Urinary bladder (tissue), 4 donors: Measurements from ENCODE around the gene BRWD1. TPM values are rescaled to one million over a fixed set of nuclear protein-coding genes. Genes with fewer than 3 reads are reported as not detected.
"Not testable (repeated sequence)": the region's sequence is repeated elsewhere in the genome, so short reads cannot be mapped to it uniquely, and the experiment has no call there.

Experiments used
- DNase-seq: peaks from one replicate; pipeline ENCODE4 v3.0.0-alpha.2; 2015; ENCODE audit errors: extremely low spot score
- H3K27ac ChIP-seq: one replicate; pipeline ENCODE4 v1.5.1; 2013; ENCODE audit warnings: low read depth, mild to moderate bottlenecking, moderate library complexity
- H3K36me3 ChIP-seq: one replicate; pipeline ENCODE4 v1.6.1; 2013; ENCODE audit warnings: mild to moderate bottlenecking, moderate library complexity; ENCODE audit not compliant: insufficient read depth
- H3K4me1 ChIP-seq: one replicate; pipeline ENCODE4 v1.6.1; 2013; ENCODE audit warnings: mild to moderate bottlenecking, moderate library complexity; ENCODE audit not compliant: insufficient read depth
- H3K4me3 ChIP-seq: one replicate; pipeline ENCODE4 v1.5.1; 2013; ENCODE audit warnings: low read depth, low read length
- WGBS: extraction: QIAGEN DNeasy Blood & Tissue Kit; methylation state at CpG from one replicate; pipeline ENCODE4 v1.1.7; 2013; 5-methylcytosine and 5-hydroxymethylcytosine counted together
- polyA plus RNA-seq: library from polyadenylated mRNA; stranded (reverse); fragments of 200-250 nt; gene quantifications from one replicate; pipeline ENCODE4 v1.2.3, GENCODE V29; 2013
- total RNA-seq: library from RNA; depleted of rRNA; stranded (reverse); fragments of >200 nt; gene quantifications from one replicate; pipeline ENCODE4 v1.2.3, GENCODE V29; 2014
- donor health status: healthy with polysubstance abuse.
- donor health status: healthy.

BRWD1 gene
- total and polyA plus RNA-seq, 2 donors: 19.5 to 195 TPM

DNA sequence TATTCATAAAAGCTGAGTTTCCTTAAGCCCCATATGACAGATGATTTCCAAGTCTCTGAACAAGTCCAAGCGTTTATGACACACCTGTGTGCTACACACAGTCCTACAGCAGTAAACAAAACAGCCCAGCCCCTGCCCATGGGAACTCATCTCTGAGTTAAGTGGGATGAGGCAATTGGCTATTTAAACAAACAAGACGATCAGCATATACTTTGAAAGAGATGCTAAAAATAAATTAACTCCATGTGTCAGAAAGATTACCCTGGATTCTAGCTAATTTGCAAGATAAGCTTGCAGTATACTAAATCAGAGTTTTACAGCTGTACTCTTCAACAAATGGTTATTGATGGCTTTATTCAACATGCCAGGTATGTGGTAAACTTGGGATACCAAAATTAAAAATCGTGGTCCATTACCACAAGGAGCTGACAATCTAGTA lies 137.1 kb downstream of the BRWD1 start:
- no peak for DNase-seq
- no peaks in the 10 kb centered on the region for H3K4me1 ChIP-seq
- no peak overlapping the region for H3K27ac ChIP-seq
- 30% methylated on average over 3 of the region's 3 CpGs for WGBS
- H3K4me3 ChIP-seq: no peak overlapping the region
- no peaks in the 10 kb centered on the region for H3K36me3 ChIP-seq

DNA sequence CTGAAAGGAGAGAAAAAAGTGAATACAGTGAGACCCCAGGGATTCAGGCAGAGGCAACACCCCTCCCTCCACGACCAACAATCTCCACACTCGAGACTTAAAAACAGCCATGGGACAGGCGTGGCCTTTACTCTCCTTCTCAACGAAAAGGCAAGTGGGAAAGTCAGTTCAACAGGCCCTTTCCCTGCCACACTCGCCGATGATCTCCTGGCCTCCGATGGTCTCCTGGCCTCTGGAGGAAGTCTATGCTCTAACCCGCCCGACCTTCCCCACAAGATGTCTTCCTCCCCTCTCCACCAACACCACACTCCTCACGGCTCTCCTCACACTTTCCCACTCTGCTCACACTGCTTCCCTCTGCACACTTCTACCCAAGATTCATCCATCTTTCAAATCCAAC lies 137.8 kb downstream of the BRWD1 start:
- WGBS: 84% methylated on average over 10 of the region's 10 CpGs

DNA sequence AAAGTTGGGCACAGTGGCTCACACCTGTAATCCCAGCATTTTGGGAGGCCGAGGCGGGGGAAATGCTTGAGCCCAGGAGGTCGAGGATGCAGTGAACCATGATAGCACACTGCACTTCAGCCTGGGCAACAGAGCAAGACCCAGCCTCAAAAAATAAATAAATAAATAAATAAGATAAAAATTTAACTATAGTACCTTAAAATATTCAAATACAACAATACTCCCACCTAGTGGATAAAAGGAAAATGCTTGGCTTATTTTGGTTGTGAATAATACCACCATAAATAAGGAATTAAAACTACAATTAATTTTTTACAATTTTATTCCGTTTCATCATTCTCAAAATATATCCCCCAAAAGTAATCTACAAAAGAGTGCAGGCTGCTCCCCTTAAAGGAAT lies 138.3 kb downstream of the BRWD1 start:
- H3K4me3 ChIP-seq: no peak overlapping the region
- no peak overlapping the region for H3K27ac ChIP-seq
- no peaks in the 10 kb centered on the region for H3K4me1 ChIP-seq
- DNase-seq: no peak
- H3K36me3 ChIP-seq: no peaks in the 10 kb centered on the region
- 84% methylated on average over 4 of the region's 4 CpGs for WGBS

More for the DNA sequence above, 137.8 kb downstream of the BRWD1 start:
- H3K4me1 ChIP-seq: no peaks in the 10 kb centered on the region
- no peaks in the 10 kb centered on the region for H3K36me3 ChIP-seq
- H3K27ac ChIP-seq: no peak overlapping the region
- no peak overlapping the region for H3K4me3 ChIP-seq
- DNase-seq: no peak

DNA sequence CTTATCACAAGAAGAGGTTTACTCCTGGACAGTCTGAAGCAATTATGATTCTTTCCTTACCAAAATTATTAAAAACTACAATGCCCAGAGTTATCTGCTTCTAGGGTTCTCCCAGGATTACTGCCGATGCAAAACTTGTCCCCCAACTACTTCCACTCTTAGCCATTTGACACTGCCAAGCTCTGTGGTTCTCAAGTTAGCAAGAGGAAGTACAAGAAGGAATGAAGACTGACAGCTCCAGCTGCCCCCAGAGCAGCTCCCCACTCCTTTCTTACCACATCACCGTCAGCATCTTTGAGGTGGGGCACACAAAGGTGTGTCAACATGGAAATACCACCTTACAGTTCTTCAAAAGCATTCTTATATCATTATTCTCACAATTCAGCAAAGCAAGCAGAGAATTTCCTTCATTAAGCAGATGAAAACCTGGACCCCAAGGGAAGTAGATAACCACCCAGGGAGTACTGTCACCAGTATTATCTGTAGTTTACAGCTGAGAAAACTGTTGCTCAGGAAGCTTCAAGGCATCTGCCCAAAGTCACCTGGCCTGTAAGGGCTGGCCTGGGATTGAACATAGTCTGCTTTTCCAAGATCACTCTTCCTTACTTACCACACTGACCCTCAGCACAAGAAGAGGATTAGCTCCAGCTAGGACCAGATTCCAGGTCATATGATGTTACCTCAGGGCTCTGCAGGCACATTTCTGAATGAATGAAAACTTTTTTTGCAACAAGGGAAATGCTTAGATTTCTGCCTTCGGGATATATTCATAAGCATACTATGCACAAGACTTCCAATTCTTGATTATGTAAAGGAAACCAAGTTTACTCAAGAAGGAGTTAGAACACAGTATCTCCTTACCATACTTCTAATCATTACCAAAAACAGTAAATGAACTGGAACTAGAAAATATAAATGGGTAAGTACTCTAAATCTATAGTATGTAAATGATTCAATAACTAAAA lies 139.4 kb downstream of the BRWD1 start:
- H3K4me1 ChIP-seq: no peaks in the 10 kb centered on the region
- H3K36me3 ChIP-seq: no peaks in the 10 kb centered on the region
- H3K27ac ChIP-seq: no peak overlapping the region
- no peak for DNase-seq
- H3K4me3 ChIP-seq: no peak overlapping the region
- 83% methylated on average over 3 of the region's 3 CpGs for WGBS

DNA sequence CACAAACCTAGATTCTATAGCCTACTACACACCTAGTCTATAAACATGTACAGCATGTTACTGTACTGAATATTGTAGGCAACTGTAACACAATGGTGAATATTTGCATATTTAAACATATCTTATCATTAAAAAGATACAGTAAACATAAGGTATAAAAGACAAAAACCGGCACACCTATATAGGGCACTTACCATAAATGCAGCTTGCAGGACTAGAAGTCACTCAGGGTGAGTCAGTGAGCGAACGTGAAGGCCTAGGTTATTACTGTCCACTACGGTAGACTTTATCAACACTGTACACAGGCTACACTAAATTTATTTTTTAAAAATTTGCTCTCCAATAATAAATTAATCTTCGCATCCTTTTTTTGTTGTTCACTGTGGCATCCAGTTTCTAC lies 143.5 kb downstream of the BRWD1 start:
- no peaks in the 10 kb centered on the region for H3K4me1 ChIP-seq
- H3K36me3 ChIP-seq: no peaks in the 10 kb centered on the region
- DNase-seq: no peak
- no peak overlapping the region for H3K27ac ChIP-seq
- WGBS: 94% methylated on average over 5 of the region's 5 CpGs
- H3K4me3 ChIP-seq: no peak overlapping the region

DNA sequence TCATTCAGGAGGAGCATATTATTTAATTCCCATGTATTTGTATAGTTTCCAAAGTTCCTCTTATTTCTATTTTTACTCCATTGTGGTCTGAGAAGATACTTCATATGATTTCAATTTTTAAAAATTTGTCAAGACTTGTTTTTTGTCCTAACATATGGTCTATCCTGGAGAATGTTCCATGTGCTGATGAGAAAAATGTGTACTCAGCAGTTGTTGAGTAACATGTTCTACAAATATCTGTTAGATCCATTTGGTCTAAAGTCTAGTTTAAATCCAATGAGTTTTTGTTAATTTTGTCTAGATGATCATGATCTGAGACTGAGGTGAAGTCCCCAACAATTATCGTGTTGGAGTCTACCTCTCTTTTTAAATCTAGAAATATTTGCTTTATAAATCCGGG lies 144.6 kb downstream of the BRWD1 start:
- Histone ChIP-seq H3K4me3 (no peak overlapping the region), H3K27ac (no peak overlapping the region), H3K4me1 (no peaks in the 10 kb centered on the region), H3K36me3 (no peaks in the 10 kb centered on the region)
- 94% methylated on average over 2 of the region's 2 CpGs for WGBS
- DNase-seq: no peak

DNA sequence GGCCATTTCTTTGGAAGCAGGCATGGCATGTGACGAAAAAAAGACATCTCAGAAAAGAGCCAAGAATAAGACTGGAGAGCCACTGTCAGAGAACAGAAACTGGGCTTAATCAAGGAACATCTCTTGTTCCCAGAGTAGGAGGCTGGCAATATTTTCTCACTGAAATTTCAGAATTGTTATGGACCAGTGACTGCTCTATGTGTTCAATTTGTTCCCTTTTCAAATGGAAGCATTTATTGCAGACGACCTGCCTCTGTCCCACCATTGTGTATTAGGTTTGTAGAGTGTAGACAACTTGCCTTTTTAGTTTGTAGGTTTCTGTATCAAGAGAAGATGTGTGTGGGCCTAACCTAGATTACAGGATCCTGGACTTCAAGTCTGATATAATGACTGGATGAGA lies 148.9 kb downstream of the BRWD1 start:
- WGBS: 89% methylated on average over 2 of the region's 2 CpGs
- H3K36me3 ChIP-seq: no peaks in the 10 kb centered on the region
- no peaks in the 10 kb centered on the region for H3K4me1 ChIP-seq

DNA sequence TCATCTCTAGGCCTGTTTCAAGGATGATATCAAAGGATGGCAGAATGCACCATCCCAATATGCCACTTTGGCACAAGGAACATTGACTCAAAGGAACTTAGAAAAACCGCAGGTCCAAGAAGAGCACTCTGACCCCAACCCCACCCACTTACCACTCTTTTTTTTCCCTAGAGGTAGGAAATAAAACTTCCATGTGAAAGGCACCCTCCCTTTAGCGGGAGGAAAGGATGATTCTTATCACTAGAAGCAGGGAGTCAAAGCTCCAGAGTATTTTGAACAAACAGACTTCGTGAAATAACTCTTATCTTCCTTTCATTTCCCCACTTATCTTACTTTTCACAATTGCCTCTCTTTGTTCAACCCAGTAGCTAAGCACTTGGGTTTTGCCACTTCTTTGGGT lies 152.4 kb downstream of the BRWD1 start:
- H3K4me3 ChIP-seq: no peak overlapping the region
- H3K36me3 ChIP-seq: no peaks in the 10 kb centered on the region
- no peaks in the 10 kb centered on the region for H3K4me1 ChIP-seq
- 63% methylated on average over 3 of the region's 3 CpGs for WGBS
- H3K27ac ChIP-seq: no peak overlapping the region
- DNase-seq: no peak

More for the DNA sequence above, 148.9 kb downstream of the BRWD1 start:
- no peak overlapping the region for H3K27ac ChIP-seq
- DNase-seq: no peak
- H3K4me3 ChIP-seq: no peak overlapping the region

DNA sequence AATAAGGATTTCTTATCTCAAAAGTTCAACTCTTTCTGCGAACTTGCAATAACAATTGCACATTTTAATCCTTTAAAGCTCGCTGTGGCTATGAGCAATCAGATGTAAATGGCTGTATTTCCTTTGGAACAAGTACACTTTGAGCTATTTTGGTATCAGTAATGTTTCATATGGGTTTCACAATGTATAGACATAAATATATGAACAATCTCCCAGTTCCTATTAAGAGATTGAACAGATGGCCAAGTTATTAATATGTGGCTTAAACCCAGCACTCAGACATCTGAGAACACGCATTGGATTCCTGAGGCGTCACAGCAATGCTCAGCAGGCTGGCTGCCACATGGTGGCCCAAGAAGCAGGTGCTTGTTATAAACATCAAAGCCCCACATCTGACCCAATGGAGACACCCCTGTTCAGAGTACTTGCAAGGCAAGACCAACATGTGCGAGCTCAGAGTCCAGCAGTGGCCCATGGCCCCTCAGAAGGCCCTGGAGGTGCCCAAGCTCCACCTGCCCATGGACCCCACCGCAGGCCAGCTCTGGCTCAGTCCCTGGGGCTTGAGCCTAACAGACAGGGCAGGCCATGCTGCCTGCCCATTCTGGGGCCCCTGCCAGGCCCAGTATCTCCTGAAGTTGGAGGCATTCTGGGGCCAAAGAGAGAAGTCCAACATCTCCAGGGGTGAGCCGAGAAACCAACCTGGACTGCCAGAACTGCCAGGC lies 153.9 kb downstream of the BRWD1 start:
- no peak overlapping the region for H3K4me3 ChIP-seq
- WGBS: 63% methylated on average over 7 of the region's 7 CpGs
- no peaks in the 10 kb centered on the region for H3K4me1 ChIP-seq
- no peak overlapping the region for H3K27ac ChIP-seq
- DNase-seq: no peak
- H3K36me3 ChIP-seq: no peaks in the 10 kb centered on the region

DNA sequence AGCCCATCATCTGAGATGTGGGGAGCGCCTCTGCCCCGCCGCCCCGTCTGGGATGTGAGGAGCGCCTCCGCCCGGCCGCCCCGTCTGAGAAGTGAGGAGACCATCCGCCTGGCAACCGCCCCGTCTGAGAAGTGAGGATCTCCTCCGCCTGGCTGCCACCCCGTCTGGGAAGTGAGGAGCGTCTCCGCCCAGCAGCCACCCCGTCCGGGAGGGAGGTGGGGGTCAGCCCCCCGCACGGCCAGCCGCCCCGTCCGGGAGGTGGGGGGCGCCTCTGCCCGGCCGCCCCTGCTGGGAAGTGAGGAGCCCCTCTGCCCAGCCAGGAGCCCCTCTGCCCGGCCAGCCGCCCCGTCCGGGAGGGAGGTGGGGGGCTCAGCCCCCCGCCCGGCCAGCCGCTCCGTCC lies 156.2 kb downstream of the BRWD1 start:
- WGBS: 96% methylated on average over 34 of the region's 34 CpGs
- H3K27ac ChIP-seq, DNase-seq, H3K4me3 ChIP-seq, H3K36me3 ChIP-seq, H3K4me1 ChIP-seq: not testable (repeated sequence)

DNA sequence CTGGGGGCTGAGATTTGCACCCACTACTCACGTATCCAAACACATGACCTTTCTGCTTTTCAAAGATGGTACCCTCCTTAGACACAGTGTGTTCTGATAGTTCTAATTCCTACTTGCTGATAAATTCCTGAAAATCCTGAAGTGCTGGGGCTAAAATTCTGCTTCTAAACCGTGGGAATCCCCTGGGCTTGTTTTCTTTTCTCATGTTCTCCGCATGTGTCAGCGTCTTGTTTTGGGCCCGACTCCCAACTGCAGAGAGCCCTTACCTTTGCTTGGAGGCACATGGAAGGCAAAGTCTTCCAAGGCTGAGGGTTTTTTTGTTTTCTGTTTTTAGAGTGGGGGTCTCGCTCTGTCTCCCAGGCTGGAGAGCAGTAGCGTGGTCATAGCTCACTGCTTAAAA lies 157.4 kb downstream of the BRWD1 start:
- no peaks in the 10 kb centered on the region for H3K4me1 ChIP-seq
- H3K36me3 ChIP-seq: no peaks in the 10 kb centered on the region
- no peak for DNase-seq
- no peak overlapping the region for H3K27ac ChIP-seq
- no peak overlapping the region for H3K4me3 ChIP-seq
- 88% methylated on average over 7 of the region's 7 CpGs for WGBS

DNA sequence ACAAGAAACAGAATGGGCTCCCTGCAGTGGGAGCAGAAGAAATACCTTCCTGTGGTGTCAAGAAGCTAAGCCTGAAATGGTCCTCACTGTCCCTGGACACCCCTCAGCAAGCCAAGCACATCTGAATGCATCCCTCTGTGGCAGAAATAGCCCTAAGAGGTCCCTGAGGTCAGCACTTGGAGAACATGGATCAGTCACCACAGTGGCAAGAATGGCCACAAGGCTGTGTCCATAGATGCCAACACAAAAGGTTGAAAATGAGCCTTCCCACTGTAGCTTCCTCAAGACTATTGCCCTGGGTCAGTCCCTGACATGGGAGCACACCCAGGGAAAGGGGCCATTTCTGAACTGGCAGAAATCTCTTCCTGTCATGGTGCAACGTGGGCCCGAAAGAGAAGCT lies 157.9 kb downstream of the BRWD1 start:
- no peak for DNase-seq
- no peaks in the 10 kb centered on the region for H3K4me1 ChIP-seq
- H3K27ac ChIP-seq: no peak overlapping the region
- no peaks in the 10 kb centered on the region for H3K36me3 ChIP-seq
- no peak overlapping the region for H3K4me3 ChIP-seq
- WGBS: 95% methylated on average over 2 of the region's 2 CpGs

DNA sequence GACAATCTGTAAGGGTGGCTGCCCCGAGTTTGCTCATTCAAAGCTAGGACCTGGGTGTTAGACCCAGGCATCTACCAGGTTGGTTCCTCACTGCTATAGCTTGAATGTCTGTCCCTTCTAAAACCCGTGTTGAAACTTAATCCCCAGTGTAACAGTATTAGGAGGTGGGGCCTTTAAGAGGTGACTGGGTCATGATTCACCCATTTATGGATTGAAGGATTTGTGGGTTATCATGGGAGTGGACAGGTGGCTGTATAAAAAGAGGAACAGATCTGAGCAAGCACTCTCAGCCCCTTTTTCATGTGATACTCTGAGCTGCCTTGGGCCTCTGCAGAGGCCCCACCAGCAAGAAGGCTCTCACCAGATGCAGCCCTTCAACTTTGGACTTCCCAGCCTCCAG lies 159.6 kb downstream of the BRWD1 start:
- WGBS: 79% methylated on average over 2 of the region's 2 CpGs
- H3K36me3 ChIP-seq: no peaks in the 10 kb centered on the region
- H3K4me1 ChIP-seq: no peaks in the 10 kb centered on the region
- no peak overlapping the region for H3K4me3 ChIP-seq
- DNase-seq: no peak
- no peak overlapping the region for H3K27ac ChIP-seq

DNA sequence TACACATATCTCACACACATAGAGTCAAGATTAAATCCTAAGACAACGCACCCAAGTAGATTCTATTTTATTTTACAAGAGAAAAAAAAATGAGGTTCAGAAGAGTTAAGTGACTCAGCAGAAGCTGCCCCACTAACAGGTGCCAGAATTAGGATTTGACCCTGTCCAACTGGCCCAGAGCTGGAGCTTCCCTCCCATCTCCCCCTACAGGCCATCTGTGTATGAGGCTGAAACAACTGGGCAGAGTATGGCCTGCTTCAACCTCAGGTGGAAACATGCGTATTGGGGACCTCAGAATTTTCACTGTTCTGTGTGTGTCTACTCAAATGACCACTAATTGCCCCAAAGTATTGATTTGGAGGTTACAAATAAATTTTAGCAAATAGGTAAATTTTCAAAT lies 160.1 kb downstream of the BRWD1 start:
- Histone ChIP-seq H3K36me3 (no peaks in the 10 kb centered on the region), H3K4me3 (no peak overlapping the region), H3K27ac (no peak overlapping the region), H3K4me1 (no peaks in the 10 kb centered on the region)
- WGBS: 88% methylated on average over 2 of the region's 2 CpGs
- no peak for DNase-seq
